Measurements from ENCODE around the gene DEDD2.

Gene DEDD2

DNA sequence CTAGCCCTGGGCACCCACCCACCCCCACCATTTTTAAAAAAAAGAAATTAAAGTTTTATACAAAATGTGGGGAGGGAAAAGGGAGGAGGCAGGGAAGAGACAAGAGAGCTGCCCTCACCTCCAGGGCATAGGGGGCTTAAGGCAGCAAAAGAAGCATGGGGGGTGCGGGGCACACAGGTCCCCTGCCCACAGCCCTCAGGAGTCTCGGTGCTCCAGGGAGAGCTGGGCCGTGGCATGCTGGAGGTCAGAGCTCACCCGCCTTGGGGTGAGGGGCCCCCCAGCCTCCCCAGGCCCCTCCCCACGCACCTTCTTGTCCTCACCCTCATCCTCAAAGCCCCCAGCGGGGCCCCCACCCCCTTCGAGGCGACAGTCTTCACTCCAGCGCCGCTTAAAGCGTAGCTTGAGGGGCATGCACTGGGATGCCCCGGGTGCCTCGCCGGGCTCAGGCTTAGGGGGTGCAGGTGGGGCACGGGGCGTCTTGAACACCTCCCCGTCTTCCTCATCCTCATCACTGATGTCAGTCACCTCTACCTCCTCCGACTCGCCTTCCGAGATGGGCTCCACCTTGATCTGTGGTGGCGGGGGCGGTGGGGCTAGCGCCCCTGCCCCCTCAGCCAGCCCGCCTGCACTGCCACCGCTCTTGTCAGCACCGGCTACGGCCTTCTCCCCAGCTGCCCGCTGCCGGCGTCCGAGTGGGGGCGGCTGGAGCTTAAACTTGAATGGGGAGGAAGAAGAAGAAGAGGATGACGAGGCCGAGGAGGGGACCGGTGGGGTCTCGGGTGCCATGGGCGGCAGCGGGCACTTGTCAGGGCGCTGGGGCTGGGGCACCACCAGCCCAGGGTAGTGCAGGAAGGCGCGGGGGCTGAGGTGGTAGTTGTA, 31.0 kb upstream of the DEDD2 start:
- no peak for DNase-seq (ENCODE audit: low read depth)

DNA sequence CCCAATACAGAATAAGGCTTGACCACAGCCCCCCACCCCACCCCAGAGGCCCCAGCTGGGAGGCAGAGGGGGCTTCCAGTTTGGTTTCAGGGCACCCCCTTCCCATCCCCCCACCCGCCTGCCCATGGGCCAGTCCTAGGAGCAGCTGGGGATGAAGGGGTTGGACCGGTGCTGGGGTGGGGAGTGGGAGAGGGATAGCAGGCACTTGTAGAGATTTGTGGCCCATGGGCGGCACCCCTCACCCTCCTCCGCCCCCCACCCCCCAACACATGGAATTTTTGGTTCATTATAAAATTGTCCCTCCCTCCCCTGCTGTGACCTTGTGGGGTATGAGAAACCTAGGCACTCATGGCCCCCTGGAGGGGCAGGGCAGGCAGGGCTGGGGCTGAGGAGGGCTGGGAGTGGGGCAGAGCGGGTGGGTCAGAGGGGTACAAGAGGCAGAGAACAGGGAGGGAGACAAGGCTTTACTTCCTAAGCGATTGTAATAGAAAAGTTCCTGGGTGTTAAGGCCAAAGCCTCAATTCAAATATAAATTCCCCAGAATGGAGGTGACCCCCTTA, 30.2 kb upstream of the DEDD2 start:
- DNase-seq (ENCODE audit: low read depth): no peak

DNA sequence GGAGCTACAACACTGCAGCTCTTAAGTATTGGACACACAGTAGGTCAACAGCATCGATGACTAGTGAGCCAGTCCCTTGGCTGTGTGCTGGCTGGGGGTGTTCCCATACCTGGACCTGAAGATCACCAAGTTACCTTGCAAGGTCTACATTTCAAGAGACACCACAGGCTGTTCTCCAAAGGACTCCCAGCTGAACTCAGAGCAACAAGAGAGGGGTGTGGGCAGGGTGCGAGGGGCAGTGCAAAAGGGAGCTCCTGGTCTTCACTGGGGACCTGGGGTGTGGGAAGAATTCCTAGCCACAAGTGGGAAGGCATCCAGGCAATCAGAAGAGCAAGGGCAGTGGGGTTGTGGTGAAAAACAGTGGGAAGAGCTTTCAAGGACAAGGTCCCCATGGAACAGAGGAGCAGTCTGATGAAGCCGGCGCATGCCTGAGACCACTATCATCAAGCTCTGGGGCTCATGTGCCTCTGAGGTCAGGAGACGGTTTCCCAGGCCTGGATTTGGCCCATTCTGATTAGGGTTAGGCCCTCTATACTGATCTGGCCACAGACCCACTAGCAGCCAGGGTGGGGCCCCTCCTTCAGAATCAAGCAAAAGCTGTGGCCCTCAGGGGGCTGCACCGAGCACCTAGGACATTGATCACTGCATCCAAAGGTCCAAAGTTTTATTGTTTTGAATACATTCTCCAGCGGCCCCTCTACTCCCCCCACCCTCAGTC, 29.6 kb upstream of the DEDD2 start:
- DNase-seq (ENCODE audit: low read depth): no peak

DNA sequence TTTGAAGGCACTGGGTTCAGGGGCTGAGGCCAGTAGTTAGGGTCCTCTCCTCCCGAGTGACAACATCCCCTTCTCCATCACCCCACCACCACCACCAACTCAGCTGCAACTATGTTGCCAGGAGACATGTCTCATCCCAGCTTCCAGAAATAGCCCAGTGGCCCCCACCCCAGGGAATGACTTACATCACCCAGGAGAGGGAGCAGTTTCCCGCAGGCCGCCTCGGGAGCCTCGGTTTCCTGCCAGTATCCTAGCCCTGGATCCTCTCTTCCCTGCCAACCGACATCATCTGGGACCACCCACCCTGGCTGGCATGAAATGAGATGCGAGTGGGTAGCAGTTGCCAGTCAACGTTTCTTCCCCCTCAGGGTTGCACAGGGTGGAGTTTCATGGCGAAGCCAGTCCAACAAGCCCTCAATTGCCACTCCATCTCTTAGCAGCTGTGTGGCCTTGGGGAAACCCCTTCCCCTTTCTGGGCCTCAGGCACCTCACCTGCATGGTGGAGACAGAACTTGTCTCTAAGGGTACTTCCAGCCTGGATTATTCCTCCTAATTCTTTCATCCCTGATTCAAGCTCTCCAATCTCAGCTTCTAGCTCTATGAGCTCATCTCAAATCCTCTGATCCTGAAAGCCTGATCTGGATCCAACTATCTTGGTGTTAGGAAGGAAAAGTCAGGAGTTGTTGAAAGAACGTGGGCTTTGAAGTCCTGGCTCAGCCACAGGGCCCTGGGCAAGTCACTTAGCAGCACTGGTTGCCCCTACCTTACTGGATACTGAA, 28.9 kb upstream of the DEDD2 start:
- DNase-seq (ENCODE audit: low read depth): no peak

DNA sequence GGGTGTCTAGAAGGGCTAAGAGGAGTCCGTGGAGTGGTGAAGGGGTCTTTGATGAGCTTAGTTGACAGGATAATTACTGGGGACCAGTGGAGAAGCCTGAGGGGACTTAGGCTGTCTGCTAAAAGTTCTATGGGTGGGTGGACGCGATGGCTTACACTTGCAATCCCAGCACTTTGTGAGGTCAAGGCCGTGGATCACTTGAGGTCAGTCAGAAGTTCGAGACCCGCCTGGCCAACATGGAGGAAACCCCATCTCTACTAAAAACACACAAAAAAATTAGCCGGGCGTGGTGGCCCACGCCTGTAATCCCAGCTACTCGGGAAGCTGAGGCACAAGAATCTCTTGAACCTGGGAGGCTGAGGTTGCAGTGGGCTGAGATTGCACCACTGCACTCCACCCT, 27.8 kb upstream of the DEDD2 start:
- no peak for DNase-seq (ENCODE audit: low read depth)

DNA sequence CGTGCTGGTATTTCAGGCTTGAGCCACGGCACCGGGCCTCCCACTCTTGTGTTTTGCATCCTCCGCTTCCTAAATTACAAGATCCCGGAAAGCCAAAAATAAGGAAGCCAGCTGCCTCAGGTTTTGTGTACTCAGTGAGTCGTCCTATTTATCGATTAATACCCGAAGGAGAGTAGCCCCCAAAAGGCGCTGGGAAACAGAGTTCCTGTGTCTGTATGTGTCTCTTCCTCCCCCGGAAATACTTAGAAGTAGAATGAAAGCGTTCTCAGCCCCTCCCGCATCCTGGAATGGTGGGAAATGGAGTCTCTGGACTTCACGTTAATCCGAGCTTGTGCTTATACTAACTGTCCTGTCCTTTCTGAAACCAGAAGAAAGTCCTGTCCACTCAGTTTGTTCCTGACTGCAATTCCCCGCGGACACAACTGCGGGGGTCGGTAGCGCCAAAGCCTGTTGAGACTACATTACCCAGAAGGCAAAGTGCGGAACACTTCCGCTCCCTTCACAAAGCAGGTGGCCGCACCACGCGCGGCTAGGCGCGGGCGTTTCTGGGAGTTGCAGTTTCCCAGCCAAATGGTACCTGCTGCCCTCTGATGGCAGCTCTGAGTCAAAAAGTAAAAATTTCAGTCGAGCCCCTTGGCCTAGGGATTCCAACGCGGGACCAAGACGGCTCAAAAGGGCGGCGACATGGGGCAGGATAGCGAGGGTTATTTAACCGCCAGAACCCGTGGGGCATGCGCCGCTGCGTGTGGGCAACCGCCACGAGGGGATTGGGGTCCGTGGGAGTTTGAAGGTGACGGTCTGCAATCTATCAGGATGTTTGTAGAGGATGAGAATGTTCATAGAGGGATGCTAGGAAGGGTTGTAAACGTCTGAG, 27.1 kb upstream of the DEDD2 start:
- peak; percentile 82 for DNase-seq (ENCODE audit: low read depth)

DNA sequence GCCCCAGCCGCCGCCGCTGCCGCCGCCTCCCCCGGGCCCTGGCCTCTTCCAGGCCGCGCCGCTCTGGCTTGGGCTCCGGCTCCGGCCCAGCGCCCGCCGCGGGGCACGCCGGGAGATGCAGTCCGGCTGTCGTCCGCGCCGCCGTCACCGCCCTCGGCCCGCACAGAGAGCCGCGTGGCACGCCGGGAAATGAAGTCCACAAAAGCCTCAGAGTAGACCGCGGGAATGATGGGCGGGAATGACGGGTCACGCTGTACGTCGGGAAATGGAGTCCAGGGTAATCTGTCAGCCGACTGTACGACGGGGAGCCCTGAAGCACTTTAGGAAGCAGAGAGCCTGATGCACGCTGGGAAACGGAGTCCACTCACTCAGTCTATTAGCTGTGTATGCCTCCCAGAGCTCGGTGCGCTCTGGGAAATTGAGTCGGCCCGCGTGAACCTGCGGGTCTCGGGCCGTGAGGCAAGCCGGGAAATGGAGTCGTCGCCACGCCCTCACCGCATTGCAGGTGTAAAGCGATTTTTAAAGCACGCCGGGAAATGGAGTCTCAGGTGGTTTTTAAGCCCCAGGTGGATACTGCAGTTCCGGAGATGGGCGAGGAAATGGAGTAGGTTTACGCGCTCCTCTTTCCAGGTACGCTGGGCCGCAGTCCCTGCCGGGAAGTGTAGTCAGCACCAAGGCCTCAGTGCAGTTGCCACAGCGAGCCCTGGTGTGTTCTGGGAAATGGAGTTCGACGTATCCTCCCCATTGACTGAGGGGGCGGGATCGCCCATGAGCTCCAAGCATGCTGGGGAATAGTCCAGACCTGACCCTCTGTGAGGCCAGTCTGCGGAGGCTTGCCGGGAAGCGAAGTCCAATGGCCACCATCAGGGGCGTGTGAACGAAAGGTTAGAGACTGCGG, 25.3 kb upstream of the DEDD2 start, which contains the start of gene GSK3A:
Gene GSK3A (minus strand): TSS at position 91 of the 898 bp plus-strand sequence. CDS start 137 bp downstream, outside the sequence.
- DNase-seq (ENCODE audit: low read depth): peak; percentile 93

DNA sequence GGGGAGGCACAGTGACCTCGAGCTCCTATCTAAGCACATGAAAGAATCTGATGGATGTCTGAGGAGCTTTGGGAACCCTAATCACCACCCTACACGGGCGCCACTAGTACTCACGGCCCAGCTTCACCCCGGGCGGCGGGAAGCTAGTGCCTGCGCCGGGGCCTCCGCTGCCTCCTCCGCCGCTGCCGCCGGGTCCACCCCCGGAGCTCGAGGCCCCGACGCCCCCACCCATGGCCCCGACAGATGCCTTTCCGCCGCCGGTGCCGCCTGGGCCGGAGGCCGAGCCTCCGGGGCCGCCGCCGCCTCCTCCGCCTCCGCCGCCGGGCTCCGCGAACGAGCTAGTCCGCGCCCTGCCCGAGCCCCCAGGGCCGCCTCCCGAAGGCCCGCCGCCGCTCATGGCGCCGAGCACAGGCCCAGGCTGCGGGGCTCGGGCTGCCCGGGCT, 24.6 kb upstream of the DEDD2 start:
- no peak for DNase-seq (ENCODE audit: low read depth)

DNA sequence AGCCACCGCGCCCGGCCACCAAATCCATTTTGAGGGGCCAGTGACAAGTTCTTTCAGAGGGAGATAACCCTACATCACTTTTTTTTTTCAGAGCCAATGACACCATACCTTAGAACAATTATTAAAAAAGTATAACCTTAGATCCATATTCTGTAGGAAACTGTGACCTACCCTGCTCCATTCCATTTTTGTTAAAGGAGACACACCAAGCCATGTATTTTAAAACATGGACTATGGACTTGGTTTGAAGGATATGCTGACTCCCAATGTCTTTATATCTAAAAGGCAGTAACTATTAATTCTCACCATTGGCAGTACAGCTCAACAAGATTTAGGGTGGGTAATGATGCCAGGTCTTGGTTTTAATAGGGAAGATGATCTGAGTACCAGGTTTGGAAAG, 23.8 kb upstream of the DEDD2 start:
- no peak for DNase-seq (ENCODE audit: low read depth)

DNA sequence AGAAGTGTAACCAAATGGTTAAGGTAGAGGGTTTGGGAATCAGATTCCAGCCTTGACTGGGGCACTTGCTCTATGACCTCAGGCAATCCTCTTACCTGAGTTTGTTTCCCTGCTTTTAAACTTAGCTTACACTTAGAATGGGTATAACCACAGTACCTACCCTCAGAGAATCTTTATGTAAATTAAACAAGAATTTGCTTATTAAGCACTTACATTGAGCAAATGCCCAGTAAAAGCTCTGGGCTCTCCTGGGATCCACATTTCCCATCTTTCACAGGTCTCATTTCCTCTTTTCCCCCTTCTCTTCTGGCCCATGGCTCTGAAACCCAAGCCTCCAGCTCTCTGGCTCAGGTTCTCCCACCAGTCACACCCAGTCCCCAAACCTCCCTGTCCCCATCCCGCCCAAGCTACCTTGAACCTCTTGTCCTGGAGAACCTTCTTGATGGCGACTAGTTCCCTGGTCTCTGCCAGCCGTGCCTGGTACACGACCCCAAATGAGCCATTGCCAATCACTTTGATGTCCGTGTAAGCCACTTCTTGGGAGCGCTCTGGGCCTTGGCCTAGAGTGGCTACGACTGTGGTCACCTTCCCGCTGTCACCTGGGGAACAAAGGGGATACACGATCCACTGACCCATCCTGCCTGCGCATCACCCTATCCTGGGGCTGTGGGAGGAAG, 22.2 kb upstream of the DEDD2 start:
- DNase-seq (ENCODE audit: low read depth): no peak

DNA sequence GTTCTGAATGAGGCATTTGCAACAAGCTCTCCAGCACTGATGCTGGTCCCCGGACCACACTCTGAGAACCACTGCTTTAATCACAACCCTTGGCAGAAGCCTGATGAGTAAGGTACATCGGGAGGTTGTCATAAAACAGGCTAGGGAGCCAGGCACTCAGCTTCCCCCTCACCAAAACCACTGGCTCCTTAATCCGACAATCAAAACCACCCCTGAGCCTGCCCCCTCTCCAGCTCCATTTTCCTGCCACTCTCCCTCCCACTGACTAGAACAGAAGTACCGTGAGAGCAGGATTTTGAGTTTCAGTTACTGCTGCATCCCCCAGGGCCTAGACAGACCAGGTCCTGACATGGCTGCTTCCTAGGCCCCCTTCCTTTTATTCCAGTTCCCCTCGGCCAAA, 17.7 kb upstream of the DEDD2 start:
- no peak for DNase-seq (ENCODE audit: low read depth)

DNA sequence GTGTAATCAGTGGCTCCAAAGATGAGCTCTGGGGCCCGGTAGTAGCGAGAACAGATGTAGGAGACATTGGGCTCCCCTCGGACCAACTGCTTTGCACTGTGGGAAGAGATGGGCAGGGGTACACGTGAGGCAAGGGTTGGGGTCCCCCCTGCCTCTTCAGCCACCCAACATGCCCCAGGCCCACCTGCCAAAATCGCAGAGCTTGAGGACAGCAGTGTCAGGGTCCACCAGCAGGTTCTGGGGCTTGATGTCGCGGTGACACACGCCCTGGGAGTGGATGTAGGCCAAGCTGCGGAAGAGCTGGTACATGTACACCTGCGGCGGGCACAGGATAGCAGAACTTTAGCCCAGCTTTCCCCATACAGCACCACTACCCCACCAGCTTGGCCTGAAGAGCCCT, 16.9 kb upstream of the DEDD2 start:
- DNase-seq (ENCODE audit: low read depth): no peak

DNA sequence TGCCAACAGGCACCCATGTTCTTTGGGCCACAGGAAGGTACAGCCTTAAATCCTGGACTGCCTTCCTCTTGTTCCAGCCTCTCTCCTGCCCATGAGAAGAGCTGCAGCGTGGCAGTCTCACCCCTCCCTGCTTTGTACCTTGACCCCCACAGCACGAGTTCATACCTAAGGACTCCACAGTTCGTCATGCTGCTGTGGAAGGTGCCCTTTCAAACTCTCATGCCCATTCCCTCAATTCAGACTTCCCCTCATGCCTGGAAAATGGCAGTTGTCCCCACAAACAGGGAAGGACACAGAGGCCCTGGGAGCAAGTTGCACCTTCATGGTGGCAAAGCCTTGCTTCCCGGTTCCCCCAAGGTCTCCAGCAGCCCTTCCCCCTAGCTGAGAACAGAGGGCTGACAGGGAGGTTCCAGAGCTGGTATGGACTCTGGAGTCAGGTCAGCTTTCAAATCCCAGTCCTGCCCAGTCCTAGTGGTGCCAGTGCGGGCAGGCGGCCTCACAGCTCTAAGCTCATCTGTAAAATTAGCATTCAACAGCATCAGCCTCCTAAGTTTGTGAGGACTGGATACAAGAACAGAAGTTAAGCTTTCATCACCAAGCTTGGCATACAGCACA, 16.3 kb upstream of the DEDD2 start:
- no peak for DNase-seq (ENCODE audit: low read depth)

DNA sequence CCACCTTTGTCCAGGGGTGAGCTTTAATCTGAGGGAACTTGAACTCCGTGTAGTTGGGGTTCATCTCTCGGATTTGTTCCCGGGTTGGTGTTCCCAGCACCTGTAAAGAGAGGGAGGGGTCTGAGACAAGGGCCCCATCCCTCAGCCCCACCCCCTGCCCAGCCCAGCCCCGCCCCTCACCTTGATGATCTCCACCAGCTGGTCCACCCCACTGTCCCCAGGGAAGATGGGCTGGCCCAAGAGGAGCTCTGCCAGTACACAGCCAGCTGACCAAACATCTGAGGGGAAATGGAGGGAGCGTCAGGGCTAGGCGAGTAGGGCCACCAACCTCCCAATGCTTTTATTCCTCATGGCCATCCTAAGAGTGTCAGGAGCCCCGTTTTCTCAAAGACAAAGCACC, 15.6 kb upstream of the DEDD2 start:
- no peak for DNase-seq (ENCODE audit: low read depth)

DNA sequence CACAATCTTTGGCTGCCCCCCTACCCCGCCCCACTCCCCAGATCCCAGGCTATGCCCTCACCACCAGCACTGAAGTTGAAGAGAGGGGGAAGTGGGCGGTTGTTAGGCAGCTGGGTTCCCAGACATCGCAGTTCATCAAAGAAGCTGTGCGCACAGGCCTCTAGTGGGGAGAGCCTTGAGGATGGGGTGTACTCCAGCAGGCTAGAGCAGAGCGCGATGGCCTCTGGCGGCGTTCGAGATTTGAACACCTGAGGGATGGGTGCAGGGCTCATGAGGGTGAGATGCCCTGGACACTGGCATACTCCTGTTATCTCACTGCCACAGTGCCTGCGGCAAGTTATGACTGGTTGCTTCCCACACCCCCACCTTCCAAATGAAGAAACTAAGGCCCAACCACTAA, 15.0 kb upstream of the DEDD2 start:
- DNase-seq (ENCODE audit: low read depth): no peak

DNA sequence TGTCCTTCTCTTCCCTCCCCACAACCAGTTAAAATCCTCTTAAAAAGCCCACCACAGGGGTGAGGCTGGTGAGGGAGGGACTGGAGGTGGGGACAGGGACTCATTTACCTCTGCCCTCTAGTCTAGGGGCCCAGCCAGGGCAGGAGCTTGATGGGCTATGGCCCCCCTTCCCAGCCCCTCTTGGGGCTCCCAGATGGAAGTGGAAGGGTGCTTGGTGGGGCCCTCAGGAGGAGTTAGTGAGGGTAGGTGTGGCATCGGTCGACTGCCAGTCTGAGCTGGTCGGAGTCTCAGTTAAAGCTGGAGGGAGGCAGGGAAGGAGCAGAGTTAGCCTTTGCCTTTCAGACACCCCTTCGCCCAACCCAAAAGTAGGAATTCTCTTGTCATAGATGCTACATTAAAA, 13.1 kb upstream of the DEDD2 start:
- DNase-seq (ENCODE audit: low read depth): no peak

DNA sequence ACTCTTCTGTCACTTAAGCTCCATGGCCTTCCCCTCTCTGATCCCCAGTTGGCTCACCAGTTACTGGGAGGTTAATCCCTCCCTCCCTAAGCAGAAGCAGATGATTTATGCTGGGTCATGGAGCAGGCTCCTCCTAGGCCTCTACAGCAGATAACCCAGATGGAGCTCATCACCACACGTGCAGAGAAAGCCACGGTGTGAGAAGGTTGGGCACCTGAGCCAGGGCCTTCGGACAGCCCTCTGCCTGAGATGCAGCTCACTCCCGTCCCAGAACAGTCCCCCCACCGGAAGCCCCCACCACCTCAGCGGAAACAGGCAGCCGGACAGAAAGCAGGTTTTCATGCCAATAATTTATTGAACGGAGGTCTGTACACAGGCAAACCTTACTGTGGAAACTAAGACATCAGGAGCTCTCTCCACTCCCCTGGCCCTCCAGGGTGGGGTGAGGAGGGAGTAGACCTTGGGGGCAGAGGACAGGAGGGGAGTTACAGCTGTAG, 12.4 kb upstream of the DEDD2 start:
- no peak for DNase-seq (ENCODE audit: low read depth)

DNA sequence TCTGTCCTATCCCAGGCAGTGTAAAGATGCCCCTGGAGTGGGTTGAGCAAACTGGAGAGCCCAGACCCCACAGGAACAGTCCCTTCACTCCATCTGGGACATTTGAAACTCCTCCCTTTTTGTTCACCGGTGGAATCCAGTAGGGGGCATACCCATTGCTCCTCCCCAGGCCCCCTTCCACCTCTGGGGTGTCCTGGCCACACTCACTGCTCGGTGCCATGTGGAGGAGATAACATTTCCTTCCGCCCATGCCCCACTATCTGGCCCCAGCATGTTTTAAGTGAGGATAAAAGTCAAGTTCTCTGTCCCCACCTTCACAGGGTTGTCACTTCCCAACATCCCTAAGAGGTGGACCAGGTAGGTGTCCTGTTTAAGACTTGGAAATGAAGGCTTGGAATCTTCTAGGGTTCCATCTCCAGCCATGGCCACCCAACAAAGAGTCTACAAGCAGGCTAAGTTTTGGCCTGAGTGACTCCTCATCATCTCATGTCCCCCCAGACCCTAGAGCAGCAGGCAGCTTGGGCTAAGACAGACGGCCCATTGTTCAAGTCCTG, 11.9 kb upstream of the DEDD2 start:
- no peak for DNase-seq (ENCODE audit: low read depth)

DNA sequence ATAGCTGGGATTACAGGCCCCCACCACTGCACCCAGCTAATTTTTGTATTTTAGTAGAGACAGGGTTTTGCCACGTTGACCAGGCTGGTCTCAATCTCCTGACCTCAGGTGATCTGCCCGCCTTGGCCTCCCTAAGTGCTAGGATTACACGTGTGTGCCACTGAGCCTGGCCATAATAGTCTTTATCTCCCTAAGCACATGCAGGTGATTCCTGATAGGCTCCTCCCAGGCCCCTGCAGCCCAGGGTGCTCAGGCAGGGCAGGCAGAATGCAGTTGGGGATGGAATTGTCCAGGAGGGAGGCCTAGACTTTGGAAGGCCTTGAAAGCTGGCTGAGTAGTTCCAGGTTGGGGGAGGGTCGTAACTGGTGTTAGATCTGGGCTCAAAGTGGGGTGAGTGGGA, 11.2 kb upstream of the DEDD2 start:
- no peak for DNase-seq (ENCODE audit: low read depth)
